Muscle layer of duodenum (tissue), 2 donors: ENCODE data around the gene MAP2K2.

Experiments used
- H3K27ac ChIP-seq: one replicate; pipeline ENCODE4 v1.7.0; 2013; ENCODE audit warnings: mild to moderate bottlenecking, low read length
- H3K27me3 ChIP-seq: one replicate; pipeline ENCODE4 v1.7.0; 2013; ENCODE audit warnings: low read depth, mild to moderate bottlenecking, control low read depth, low read length
- H3K36me3 ChIP-seq, 2 donors: one replicate each; pipeline ENCODE4 v1.7.0; 2013; ENCODE audit warnings: low read length in 2 of 2, control low read depth in 1 of 2, mild to moderate bottlenecking in 1 of 2; ENCODE audit not compliant: insufficient read depth in 2 of 2, control insufficient read depth in 1 of 2
- H3K4me1 ChIP-seq, 2 donors: one replicate each; pipeline ENCODE4 v1.7.0; 2013; ENCODE audit warnings: low read length in 2 of 2, mild to moderate bottlenecking in 2 of 2, control low read depth in 1 of 2, moderate library complexity in 1 of 2; ENCODE audit not compliant: insufficient read depth in 2 of 2, control insufficient read depth in 1 of 2
- H3K4me3 ChIP-seq, 2 donors: one replicate each; pipeline ENCODE4 v1.7.0; 2013; ENCODE audit warnings: low read length in 2 of 2, low read depth in 1 of 2, mild to moderate bottlenecking in 1 of 2
- H3K9me3 ChIP-seq, 2 donors: one replicate each; pipeline ENCODE4 v1.7.0; 2013; ENCODE audit warnings: low read length in 2 of 2, control low read depth in 1 of 2, mild to moderate bottlenecking in 1 of 2; ENCODE audit not compliant: control insufficient read depth in 1 of 2
- donor health status: healthy.

MAP2K2 gene

DNA sequence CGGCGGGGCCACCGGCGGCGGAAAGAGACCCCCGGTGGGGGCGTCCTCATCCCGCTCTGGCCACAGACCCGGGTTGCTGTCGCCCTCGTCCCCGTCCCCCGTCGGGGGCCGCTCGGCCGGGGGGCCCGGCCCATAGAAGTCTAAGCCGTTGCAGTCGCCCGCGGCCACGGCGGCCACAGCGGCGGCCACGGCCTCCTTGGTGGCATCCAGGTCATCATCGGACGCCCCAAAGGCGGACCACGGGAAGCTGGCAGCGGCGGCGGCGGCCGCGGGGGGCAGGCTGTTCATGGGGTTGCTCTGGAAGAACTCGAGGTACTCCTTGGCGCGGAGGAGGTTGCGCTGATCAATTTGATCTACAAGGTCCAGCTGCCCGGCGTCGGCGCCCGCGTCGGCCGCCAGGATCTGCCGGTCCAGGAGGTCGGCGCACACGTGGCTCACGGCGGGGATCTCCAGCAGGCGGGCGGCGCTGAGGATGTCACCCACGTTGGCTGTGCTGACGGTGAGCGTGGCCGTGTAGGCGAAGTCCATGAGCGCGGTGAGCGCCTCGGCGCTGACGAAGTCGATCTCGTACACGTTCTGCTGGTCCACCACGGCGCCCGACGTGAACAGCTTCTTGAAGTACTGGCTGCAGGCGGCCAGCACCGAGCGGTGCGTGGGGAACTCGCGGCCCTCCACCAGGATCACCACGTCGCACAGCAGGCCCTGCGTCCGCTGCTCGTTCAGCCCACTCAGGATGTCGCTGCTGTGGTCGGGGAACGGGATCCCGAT lies 69.3 kb downstream of the MAP2K2 start:
- Histone ChIP-seq H3K4me1 (peaks cover 15 to 45% of the 10 kb centered on the region in 2 donors), H3K9me3 (no peaks in the 10 kb centered on the region), H3K27me3 (no peaks in the 10 kb centered on the region), H3K36me3 (peaks cover 16 to 48% of the 10 kb centered on the region in 2 donors), H3K4me3 (no peak overlapping the region), H3K27ac (no peak overlapping the region)

DNA sequence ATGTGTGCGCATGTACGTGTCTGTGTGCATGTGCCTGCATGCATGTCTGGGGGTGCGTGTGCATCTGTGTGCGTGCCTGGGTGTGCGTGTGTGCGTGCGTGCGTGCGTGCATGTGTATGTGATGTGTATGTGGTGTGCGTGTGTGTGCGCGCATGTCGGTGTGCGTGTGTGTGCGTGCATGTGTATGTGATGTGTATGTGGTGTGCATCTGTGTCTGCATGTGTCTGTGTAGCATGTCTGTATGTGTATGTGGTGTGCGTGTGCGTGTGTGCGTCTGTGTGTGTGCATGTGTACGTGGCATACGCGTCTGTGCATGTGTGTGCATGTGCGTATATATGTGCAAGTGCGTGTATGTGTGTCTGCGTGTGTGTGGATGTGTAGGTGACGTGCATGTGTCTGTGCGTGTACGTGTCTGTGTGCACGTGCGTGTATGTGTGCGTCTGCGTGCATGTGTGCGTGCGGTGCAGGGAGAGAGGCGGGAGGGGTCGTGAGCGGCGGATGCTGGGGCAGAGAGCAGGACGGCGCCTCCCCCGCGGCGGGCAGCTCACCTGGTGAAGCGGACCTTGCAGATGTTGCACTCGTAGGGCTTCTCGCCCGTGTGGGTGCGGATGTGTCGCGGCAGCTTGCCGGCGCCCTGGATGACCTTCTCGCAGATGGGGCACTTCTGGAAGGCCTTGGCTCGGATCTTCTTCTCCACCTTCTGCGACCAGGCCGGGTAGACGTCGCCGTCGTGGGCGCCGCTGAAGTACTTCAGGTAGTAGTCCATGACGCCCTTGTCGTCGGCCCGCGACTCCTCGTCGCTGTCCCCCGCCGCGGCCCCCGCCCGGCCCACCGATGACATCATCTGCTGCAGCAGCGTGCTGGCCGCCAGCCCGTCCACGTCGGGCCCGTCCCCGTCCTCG lies 70.2 kb downstream of the MAP2K2 start:
- H3K4me1 ChIP-seq, result peaks cover 9 to 35% of the 10 kb centered on the region in 2 donors
- H3K4me3 ChIP-seq, result no peak overlapping the region
- H3K9me3 ChIP-seq, result no peaks in the 10 kb centered on the region
- H3K27ac ChIP-seq, result no peak overlapping the region
- H3K27me3 ChIP-seq, result no peaks in the 10 kb centered on the region
- peaks cover 20 to 44% of the 10 kb centered on the region in 2 donors for H3K36me3 ChIP-seq

DNA sequence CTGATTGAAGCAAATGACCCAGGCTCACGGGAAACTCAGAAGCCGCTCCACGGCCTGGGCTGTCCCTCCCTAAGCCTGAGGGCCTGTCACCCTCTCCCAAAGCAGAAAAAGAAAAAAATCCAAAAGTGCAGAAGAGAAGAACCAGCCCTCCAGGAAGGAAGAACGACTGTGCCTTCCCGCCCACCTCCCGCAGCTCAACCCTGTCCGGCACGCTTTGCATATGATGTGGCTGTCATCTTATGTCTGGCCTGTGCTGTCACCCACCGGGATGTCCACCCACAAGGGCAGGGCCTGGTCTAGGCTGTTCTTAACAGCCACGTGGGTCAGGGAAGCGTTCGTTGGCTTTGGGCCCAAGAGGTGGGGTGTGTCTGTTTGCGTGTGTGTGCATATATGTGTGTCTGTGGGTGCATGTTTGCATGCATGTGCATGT lies 70.9 kb downstream of the MAP2K2 start:
- peak overlapping the region; percentile 75 for H3K27ac ChIP-seq
- H3K4me3 ChIP-seq, result peak overlapping the region in 1 of 2 donors; percentile 13
- H3K27me3 ChIP-seq, result no peaks in the 10 kb centered on the region
- H3K9me3 ChIP-seq, result no peaks in the 10 kb centered on the region
- H3K4me1 ChIP-seq, result peaks cover 8 to 29% of the 10 kb centered on the region in 2 donors
- H3K36me3 ChIP-seq, result peaks cover 20 to 47% of the 10 kb centered on the region in 2 donors

DNA sequence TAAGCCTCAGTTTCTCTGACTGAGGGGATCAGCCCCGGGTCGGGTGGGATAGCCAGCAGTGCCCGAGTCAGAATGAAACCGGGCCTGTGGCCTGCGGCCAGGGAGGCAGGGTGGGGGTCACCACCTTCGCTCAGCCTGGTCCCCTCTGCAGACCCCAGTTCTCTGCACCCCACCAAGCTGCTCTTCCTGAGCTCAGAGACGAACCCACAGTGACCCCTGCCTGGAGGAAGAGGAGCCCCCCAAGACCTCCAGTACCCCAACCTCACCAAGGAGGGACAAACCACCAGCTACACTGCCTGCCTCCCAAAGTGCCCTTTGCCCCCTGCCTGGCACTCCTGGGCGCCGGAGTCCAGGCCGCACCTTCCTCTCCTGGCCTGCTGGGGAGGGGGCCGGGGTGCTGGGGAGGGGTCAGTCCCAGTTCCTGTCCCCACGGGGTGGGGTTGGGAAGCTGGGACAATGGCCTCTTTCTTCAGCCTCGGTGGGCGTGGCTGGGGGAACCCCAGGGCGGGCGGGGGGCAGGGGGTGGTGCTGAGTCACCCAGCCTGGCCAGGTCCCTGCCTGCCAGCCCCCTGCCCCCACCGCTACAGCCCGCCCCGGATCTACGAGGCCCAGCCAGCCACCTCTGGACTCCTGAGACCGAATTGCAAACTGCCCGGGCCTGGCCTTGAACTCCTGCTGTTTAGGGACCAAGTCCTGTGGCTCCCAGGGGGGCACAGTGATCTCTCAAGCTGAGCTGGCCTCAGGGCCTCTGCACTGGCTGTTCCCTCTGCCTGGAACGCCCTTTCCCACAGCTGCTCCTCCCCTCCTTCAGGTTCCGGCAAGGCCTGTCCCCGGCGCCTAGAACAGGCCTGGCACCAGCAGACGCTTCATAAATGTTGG lies 71.6 kb downstream of the MAP2K2 start:
- Histone ChIP-seq H3K4me1 (peaks cover 8 to 25% of the 10 kb centered on the region in 2 donors), H3K9me3 (no peaks in the 10 kb centered on the region), H3K36me3 (peaks cover 20 to 52% of the 10 kb centered on the region in 2 donors)

DNA sequence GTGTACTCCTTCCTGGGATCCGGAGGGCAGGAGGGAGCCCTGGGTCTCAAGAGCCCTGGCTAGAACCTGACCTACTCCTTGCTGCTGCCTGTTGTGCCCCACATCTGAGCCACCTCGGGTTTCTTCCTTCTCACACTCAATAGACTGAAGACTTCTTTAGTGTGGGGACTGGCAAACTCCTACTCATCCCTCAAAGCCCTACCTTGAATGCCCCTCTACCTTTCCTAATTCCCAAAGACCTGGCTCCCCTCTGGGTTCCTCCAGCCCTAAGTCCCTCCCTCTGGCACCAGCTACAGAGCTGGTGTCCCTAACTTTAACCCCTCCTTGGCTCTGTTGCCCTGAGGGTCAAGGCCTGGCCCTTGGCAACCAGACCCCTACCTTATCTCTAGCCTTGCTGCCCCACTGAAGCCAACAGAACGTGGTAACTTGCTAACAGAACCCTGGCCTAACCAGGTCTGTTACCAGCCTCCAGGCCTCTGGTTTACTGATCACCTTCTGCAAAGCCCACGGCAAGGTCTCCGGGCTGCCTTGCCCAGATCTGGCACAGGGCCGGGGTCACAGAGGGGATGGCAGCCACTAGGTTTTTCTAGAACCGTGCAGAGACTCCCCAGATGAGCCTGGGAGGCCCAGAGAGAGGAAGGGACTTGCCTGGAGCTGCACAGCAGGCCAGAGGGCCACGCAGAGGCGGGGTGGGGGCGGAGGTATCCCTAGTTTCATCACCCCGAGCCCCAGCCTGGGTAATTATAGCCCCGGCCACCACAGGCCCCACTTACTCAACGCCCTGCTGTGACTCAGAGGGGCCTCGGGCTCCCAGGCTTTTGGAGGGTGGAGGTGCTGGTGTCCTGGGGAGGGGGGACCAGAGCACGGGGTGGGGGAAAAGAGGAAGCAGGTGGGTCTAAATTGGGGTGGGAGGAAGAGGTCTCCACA lies 72.5 kb downstream of the MAP2K2 start:
- peak overlapping the region; percentile 82 for H3K27ac ChIP-seq
- no peaks in the 10 kb centered on the region for H3K27me3 ChIP-seq
- no peaks in the 10 kb centered on the region for H3K9me3 ChIP-seq
- peaks cover 20 to 52% of the 10 kb centered on the region in 2 donors for H3K36me3 ChIP-seq
- peaks cover 8 to 25% of the 10 kb centered on the region in 2 donors for H3K4me1 ChIP-seq
- H3K4me3 ChIP-seq, result no peak overlapping the region

More for the DNA sequence above, 71.6 kb downstream of the MAP2K2 start:
- H3K27ac ChIP-seq, result peak overlapping the region; percentile 82
- peak overlapping the region in 1 of 2 donors; percentile 13 for H3K4me3 ChIP-seq
- no peaks in the 10 kb centered on the region for H3K27me3 ChIP-seq

DNA sequence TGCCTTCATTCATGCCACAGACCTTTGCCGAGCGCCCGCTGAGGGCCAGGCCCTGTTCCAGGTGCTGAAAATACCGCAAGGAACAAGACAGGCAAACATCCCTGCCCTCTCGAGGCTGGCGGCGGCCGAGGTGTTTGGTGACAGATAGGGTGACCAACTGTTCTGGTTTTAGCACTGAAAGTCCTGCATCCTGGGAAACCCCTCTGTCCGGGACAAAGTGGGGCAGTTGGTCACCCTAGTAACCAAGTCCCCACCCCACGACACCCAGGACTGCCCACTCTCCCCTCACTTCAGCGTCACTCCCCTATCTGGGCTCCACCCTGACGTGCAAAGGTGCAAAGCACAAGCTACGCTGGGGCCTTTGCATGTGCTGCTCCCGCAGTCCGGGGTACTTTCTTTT lies 74.5 kb downstream of the MAP2K2 start:
- Histone ChIP-seq H3K4me3 (no peak overlapping the region), H3K27me3 (no peaks in the 10 kb centered on the region)

DNA sequence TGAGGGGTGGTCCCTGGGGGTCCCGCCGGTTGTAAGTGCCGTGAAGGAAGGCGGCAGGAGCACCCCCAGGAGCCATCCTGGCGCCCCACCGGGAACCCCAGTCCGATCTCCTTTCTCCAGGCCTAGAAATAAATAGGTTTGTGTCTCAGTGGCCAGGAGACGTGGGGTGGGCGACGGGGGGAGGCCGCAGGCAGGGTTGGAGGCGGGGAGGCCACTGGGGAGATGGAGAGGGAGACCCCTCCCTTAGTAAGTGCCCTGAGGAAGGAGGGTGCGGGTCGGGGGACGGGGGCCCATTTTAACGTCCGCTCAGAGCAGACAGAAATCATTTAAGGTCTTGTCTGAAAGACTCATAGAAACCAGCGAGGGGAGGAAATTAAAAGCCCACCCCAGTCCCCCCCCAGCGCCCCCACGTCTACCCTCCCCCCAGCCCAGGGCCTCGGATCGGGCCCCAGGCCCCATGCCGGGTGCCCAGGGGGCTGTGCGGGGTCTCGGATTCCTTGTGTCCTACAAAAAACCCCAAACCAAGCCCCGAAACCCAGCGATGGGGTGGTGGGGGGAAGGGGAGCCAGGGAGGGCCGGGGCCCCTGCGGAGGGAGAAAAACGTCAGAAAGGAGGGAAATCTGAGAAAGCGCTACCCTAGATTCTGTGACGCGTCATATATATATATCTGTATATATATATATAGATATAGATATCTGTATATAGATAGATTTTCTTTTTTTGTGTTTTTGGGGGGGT lies 76.8 kb downstream of the MAP2K2 start:
- Histone ChIP-seq H3K36me3 (peaks cover 10 to 37% of the 10 kb centered on the region in 2 donors), H3K27ac (no peak overlapping the region), H3K4me3 (no peak overlapping the region), H3K4me1 (peaks cover 0 to 4% of the 10 kb centered on the region in 2 donors), H3K9me3 (no peaks in the 10 kb centered on the region), H3K27me3 (no peaks in the 10 kb centered on the region)

More for the DNA sequence above, 74.5 kb downstream of the MAP2K2 start:
- H3K27ac ChIP-seq, result no peak overlapping the region
- peaks cover 8 to 21% of the 10 kb centered on the region in 2 donors for H3K4me1 ChIP-seq
- H3K36me3 ChIP-seq, result peaks cover 20 to 56% of the 10 kb centered on the region in 2 donors
- no peaks in the 10 kb centered on the region for H3K9me3 ChIP-seq

DNA sequence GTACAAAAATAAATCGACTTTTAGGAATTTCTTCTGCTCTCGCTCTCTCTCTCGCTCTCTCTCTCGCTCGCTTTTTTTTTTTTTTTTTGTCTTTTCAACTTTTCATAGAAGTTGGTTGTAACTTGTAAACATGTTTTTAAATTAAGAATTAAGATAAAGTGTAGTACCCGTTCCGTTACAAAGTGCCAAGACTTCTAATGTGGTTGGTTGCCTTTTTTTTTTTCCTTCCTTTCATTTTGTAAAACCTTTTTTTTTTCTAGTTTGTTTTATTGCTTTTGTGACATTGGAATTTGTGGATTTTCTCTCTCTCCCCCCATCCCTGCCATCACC lies 77.6 kb downstream of the MAP2K2 start:
- no peak overlapping the region for H3K27ac ChIP-seq
- no peaks in the 10 kb centered on the region for H3K4me1 ChIP-seq
- peaks cover 11 to 35% of the 10 kb centered on the region in 2 donors for H3K36me3 ChIP-seq
- H3K4me3 ChIP-seq, result no peak overlapping the region
- H3K9me3 ChIP-seq, result no peaks in the 10 kb centered on the region
- H3K27me3 ChIP-seq, result no peaks in the 10 kb centered on the region

DNA sequence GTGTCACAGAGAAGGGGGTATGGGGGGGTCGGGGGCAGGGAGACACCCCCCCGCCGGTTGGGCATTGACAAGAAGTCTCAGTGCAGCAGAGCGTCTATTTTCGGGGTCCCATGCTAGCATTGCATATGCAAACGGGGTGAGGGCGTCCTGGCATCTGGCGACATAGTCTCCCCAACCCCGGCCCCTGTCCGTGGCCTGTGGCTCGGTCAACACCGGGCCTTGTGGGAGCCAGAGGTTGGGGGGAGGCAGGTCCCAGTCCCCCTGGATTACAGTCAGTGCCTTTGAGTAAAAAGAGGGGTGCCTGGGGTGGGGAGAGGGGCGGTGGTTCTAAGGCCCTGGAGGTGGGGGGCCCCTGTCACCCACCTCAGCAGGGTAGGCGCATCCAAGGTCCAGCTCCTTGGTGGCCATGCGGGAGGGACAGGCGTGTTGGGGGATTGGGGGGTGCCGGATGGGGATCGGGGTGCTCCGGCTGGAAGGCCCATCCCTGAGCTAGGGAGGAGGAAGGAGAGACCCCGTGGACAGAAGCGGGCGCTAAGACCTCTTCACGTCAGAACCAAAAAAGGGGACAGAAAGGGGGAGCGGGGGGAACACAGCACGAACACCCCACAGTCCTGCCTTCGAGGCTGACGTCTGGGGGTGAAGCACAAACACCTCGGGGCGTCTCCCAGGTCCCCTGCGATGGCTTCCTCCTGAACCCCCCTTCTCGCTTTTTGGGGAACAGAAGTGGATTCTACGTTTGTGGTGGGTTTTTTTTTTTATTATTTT lies 78.1 kb downstream of the MAP2K2 start:
- H3K4me1 ChIP-seq, result no peaks in the 10 kb centered on the region
- H3K27me3 ChIP-seq, result no peaks in the 10 kb centered on the region
- H3K36me3 ChIP-seq, result peaks cover 11 to 34% of the 10 kb centered on the region in 2 donors
- H3K9me3 ChIP-seq, result no peaks in the 10 kb centered on the region
- no peak overlapping the region for H3K27ac ChIP-seq
- H3K4me3 ChIP-seq, result no peak overlapping the region
